Fibroblast of lung (primary cell): ENCODE data around the gene SPATA20. TPM values are rescaled to one million over a fixed set of nuclear protein-coding genes. Genes with fewer than 3 reads are reported as not detected.

ENCODE experiments used
- DNase-seq, 2 donors: peaks; one replicate each; pipeline versions ENCODE4 v3.0.0 to v3.0.0-alpha.2; 2010; ENCODE audit warnings: low read depth in 2 of 2
- H2AFZ ChIP-seq: 2 replicates; pipeline ENCODE4 v1.5.1; 2012; ENCODE audit warnings: low read length, control low read depth, inconsistent platforms
- H3K27ac ChIP-seq: 2 replicates; pipeline ENCODE4 v1.5.1; 2011; ENCODE audit warnings: low read length, control low read depth; ENCODE audit not compliant: insufficient read depth
- H3K27me3 ChIP-seq: 2 replicates; pipeline ENCODE4 v1.5.1; 2011; ENCODE audit warnings: mild to moderate bottlenecking, low read length; ENCODE audit not compliant: control insufficient read depth, insufficient read depth
- H3K36me3 ChIP-seq: 2 replicates; pipeline ENCODE4 v1.5.1; 2011; ENCODE audit warnings: low read length; ENCODE audit not compliant: control insufficient read depth, insufficient read depth
- H3K4me1 ChIP-seq: 2 replicates; pipeline ENCODE4 v1.5.1; 2011; ENCODE audit warnings: low read length; ENCODE audit not compliant: control insufficient read depth, insufficient read depth; ENCODE audit errors: extremely low read depth
- H3K4me2 ChIP-seq: 2 replicates; pipeline ENCODE4 v1.5.1; 2011; ENCODE audit warnings: low read length, control low read depth; ENCODE audit not compliant: insufficient read depth; ENCODE audit errors: extremely low read depth
- H3K4me3 ChIP-seq, 4 experiments: fragments of 200-600 bp in 1 of 4; sonication (generic) in 1 of 4; replicated peaks in 1 of 4; 2 replicates each; pipeline ENCODE4 v1.5.1; 2011 to 2016; ENCODE audit warnings: low read length in 4 of 4, low read depth in 3 of 4, mild to moderate bottlenecking in 3 of 4, control low read depth in 2 of 4, inconsistent platforms in 1 of 4, mixed read lengths in 1 of 4; ENCODE audit not compliant: insufficient read depth in 1 of 4; ENCODE audit errors: control extremely low read depth in 1 of 4
- H3K79me2 ChIP-seq: 2 replicates; pipeline ENCODE4 v1.5.1; 2012; ENCODE audit warnings: mild to moderate bottlenecking, low read length, inconsistent platforms; ENCODE audit not compliant: control insufficient read depth, insufficient read depth
- H3K9ac ChIP-seq: 2 replicates; pipeline ENCODE4 v1.5.1; 2011; ENCODE audit warnings: mild to moderate bottlenecking, low read length, control low read depth; ENCODE audit not compliant: insufficient read depth
- H3K9me3 ChIP-seq: 2 replicates; pipeline ENCODE4 v1.5.1; 2012; ENCODE audit warnings: low read depth, low read length; ENCODE audit not compliant: control insufficient read depth, insufficient read depth
- H4K20me1 ChIP-seq: 2 replicates; pipeline ENCODE4 v1.5.1; 2011; ENCODE audit warnings: low read length; ENCODE audit not compliant: control insufficient read depth, insufficient read depth; ENCODE audit errors: extremely low read depth
- CTCF ChIP-seq, 2 donors: IDR thresholded peaks in 1 of 2; conservative IDR thresholded peaks in 1 of 2; 1 replicate in 1 of 2; 2 replicates in 1 of 2; pipeline ENCODE4 v1.5.1; 2011 to 2012; ENCODE audit warnings: low read length in 2 of 2, control low read depth in 1 of 2, inconsistent platforms in 1 of 2, low read depth in 1 of 2, mild to moderate bottlenecking in 1 of 2
- EZH2 ChIP-seq: IDR thresholded peaks from 2 replicates; pipeline ENCODE4 v1.5.1; 2012; ENCODE audit warnings: low read length, control low read depth, mild to moderate bottlenecking; ENCODE audit errors: missing control alignments
- polyA plus RNA-seq, 2 donors: library from polyadenylated mRNA; depleted of rRNA in 1 of 2; stranded (reverse) in 1 of 2; unstranded in 1 of 2; fragments of >200 nt; gene quantifications; 2 replicates each; pipeline ENCODE4 v1.2.1, GENCODE V29; 2011 to 2012; ENCODE audit warnings: missing spikeins in 1 of 2
- total RNA-seq: library from RNA; depleted of rRNA; stranded (reverse); fragments of >200 nt; gene quantifications from 2 replicates; pipeline ENCODE4 v1.2.1, GENCODE V29; 2014

The SPATA20 gene
- total and polyA plus RNA-seq, 2 donors (not counting 1 experiment from before 2014, with no cell fraction given): 21.6 to 119 TPM

GRCh38 chr17:50522766-50523165, 24.2 kb upstream of the SPATA20 start:
- no peak for DNase-seq
- Histone ChIP-seq H3K9me3 (no peaks in the 10 kb centered on the region), H3K4me2 (no peak overlapping the region), H3K79me2 (no peaks in the 10 kb centered on the region), H3K27ac (no peak overlapping the region), H3K4me1 (no peaks in the 10 kb centered on the region), H3K4me3 (no peak overlapping the region), H2AFZ (no peak overlapping the region), H4K20me1 (no peaks in the 10 kb centered on the region), H3K27me3 (peaks cover 11% of the 10 kb centered on the region), H3K9ac (no peak overlapping the region), H3K36me3 (no peaks in the 10 kb centered on the region)
- TF ChIP-seq CTCF (conservative IDR thresholded peaks at IDR 0.05 in 1 of 2, IDR thresholded peaks at IDR 0.05 in 1 of 2; ENCODE audit: low read depth in 1 of 2, low read length in 2 of 2) (no peak), EZH2 (no peak)

GRCh38 chr17:50523208-50523607, 23.8 kb upstream of the SPATA20 start:
- no peaks in the 10 kb centered on the region for H3K36me3 ChIP-seq
- no peaks in the 10 kb centered on the region for H3K9me3 ChIP-seq
- H3K4me3 ChIP-seq: no peak overlapping the region
- DNase-seq: no peak
- peaks cover 11% of the 10 kb centered on the region for H3K27me3 ChIP-seq
- TF ChIP-seq CTCF (conservative IDR thresholded peaks at IDR 0.05 in 1 of 2, IDR thresholded peaks at IDR 0.05 in 1 of 2; ENCODE audit: low read depth in 1 of 2, low read length in 2 of 2): no peak
- no peak for TF ChIP-seq EZH2
- H3K27ac ChIP-seq: no peak overlapping the region
- no peaks in the 10 kb centered on the region for H3K4me1 ChIP-seq
- no peak overlapping the region for H3K4me2 ChIP-seq
- no peaks in the 10 kb centered on the region for H3K79me2 ChIP-seq
- no peak overlapping the region for H2AFZ ChIP-seq
- no peak overlapping the region for H3K9ac ChIP-seq
- H4K20me1 ChIP-seq: no peaks in the 10 kb centered on the region

- peaks cover 17% of the 10 kb centered on the region for H3K27me3 ChIP-seq
These were observed 22.1 kb upstream of the SPATA20 start for GRCh38 chr17:50524838-50525237.

More at GRCh38 chr17:50524838-50525237, 22.1 kb upstream of the SPATA20 start:
- H3K4me1 ChIP-seq: no peaks in the 10 kb centered on the region
- no peak overlapping the region for H2AFZ ChIP-seq
- H3K36me3 ChIP-seq: no peaks in the 10 kb centered on the region
- H3K4me3 ChIP-seq: no peak overlapping the region
- no peak overlapping the region for H3K27ac ChIP-seq
- TF ChIP-seq CTCF (conservative IDR thresholded peaks at IDR 0.05 in 1 of 2, IDR thresholded peaks at IDR 0.05 in 1 of 2; ENCODE audit: low read depth in 1 of 2, low read length in 2 of 2) (no peak), EZH2 (no peak)
- H3K4me2 ChIP-seq: no peak overlapping the region
- no peaks in the 10 kb centered on the region for H3K79me2 ChIP-seq
- DNase-seq: no peak
- H3K9ac ChIP-seq: no peak overlapping the region
- no peaks in the 10 kb centered on the region for H3K9me3 ChIP-seq
- H4K20me1 ChIP-seq: no peaks in the 10 kb centered on the region
